Heart left ventricle (tissue), 13 donors: ENCODE results near the gene MINDY4.

Source experiments
- CTCF ChIP-seq, 12 donors: fragments of 200-600 bp; sonication (generic) in 4 of 12; IDR thresholded peaks; one replicate each; pipeline versions ENCODE4 v1.5.0 to v1.8.0; 2018 to 2022; ENCODE audit warnings: antibody characterized with exemption in 12 of 12, mild to moderate bottlenecking in 5 of 12
- POLR2A ChIP-seq, 2 donors: fragments of 450-650 bp; IDR thresholded peaks; one replicate each; pipeline ENCODE4 v1.6.1; 2017; ENCODE audit warnings: antibody characterized with exemption in 2 of 2, mild to moderate bottlenecking in 2 of 2, moderate library complexity in 2 of 2
- donor health status: ischemic (EF 13 %, LVEDD 7.1; RV severe dilation, severe dysfunction).
- donor health status: DM: no; HTN: yes; CAD: no.
- donor health status: DM: no; HTN: no; CAD: no.
- donor health status: ischemic (EF 25% LVEDD 6.9; RV normal size, moderate dysfunction).
- donor health status: ischemic (EF 25% LVEDD 5.7; RV mildly dilated, moderate dysfunction).
- donor health status: ischemic (EF 35%, LVEDD 5.7; RV mildly dilated, moderate dysfunction).
- donor health status: nonischemic (EF 11% LVEDD 7.7; RV severe dilation, severe dysfunction).
- donor health status: DM: yes; HTN: yes; CAD: no.
- donor health status: PGD.
- donor health status: ischemic (EF 29% LVEDD 5.4; RV normal size, mild dysfunction).
- donor health status: nonischemic (EF 23%, LVEDD 6.1; RV moderate dilation, normal function).

- TF ChIP-seq CTCF (IDR thresholded peaks at IDR 0.05), result no peak
- no peak for TF ChIP-seq POLR2A (IDR thresholded peaks at IDR 0.05)
Measured at GRCh38 chr7:30873656-30874055, 102.4 kb downstream of the MINDY4 start.
